ENCODE measurements around the gene NKG7.

Gene NKG7

GRCh38 chr19:51357952-51358351 lies 14.5 kb downstream of the NKG7 start:
- DNase-seq: no peak

- DNase-seq: no peak
These were observed 16.2 kb downstream of the NKG7 start for GRCh38 chr19:51356159-51356801.

GRCh38 chr19:51354742-51355148 lies 17.7 kb downstream of the NKG7 start:
- DNase-seq: no peak

GRCh38 chr19:51354103-51354741 lies 18.2 kb downstream of the NKG7 start:
- no peak for DNase-seq

- no peak for DNase-seq
These were observed 19.6 kb downstream of the NKG7 start for GRCh38 chr19:51352783-51353360.

GRCh38 chr19:51351266-51351990 lies 21.0 kb downstream of the NKG7 start:
- no peak for DNase-seq

- DNase-seq: no peak
These were observed 25.1 kb downstream of the NKG7 start for GRCh38 chr19:51347209-51347928.

GRCh38 chr19:51346742-51347141 lies 25.7 kb downstream of the NKG7 start:
- no peak for DNase-seq

GRCh38 chr19:51345076-51345620 lies 27.3 kb downstream of the NKG7 start:
- DNase-seq: no peak

GRCh38 chr19:51342631-51343569 lies 29.6 kb downstream of the NKG7 start:
- no peak for DNase-seq

- DNase-seq: no peak
These were observed 30.4 kb downstream of the NKG7 start, which contains the start of gene VSIG10L for GRCh38 chr19:51341976-51342580. Gene VSIG10L (minus strand): TSS chr19:51342139. CDS start chr19:51342124, 15 bp downstream.

GRCh38 chr19:51341066-51341465 lies 31.4 kb downstream of the NKG7 start:
- DNase-seq: no peak

- DNase-seq: peak; percentile 64 to 92 (median 80)
These were observed 32.5 kb downstream of the NKG7 start for GRCh38 chr19:51339687-51340656.

- no peak for DNase-seq
These were observed 33.2 kb downstream of the NKG7 start for GRCh38 chr19:51339313-51339686.

- DNase-seq: peak; percentile 68 to 81 (median 78)
These were observed 33.7 kb downstream of the NKG7 start for GRCh38 chr19:51338563-51339312.

- no peak for DNase-seq
These were observed 34.4 kb downstream of the NKG7 start for GRCh38 chr19:51337861-51338562.

GRCh38 chr19:51337141-51337860 lies 35.2 kb downstream of the NKG7 start:
- no peak for DNase-seq

All from activated CD4-positive, CD25-positive, alpha-beta regulatory T cell (primary cell).